Measurements from ENCODE around the gene SLCO4A1. TPM values are rescaled to one million over a fixed set of nuclear protein-coding genes. Genes with fewer than 3 reads are reported as not detected.

SLCO4A1 gene
- total RNA-seq, 1 donor from 2014 or later: 63.3 TPM

- ATAC-seq (no peak), DNase-seq (no peak)
- Histone ChIP-seq H3K4me3 (no peak overlapping the region), H3K27ac (no peak overlapping the region), H3K27me3 (peaks cover 64% of the 10 kb centered on the region), H3K4me1 (peaks cover 13% of the 10 kb centered on the region), H3K36me3 (no peaks in the 10 kb centered on the region), H3K9me3 (no peaks in the 10 kb centered on the region)
- intact Hi-C loops (cut with DNase I): no loop called here
- peak; percentile 19 for TF ChIP-seq CTCF (IDR thresholded peaks at IDR 0.05)
Measured at GRCh38 chr20:62707921-62708521, 65.7 kb downstream of the SLCO4A1 start.

GRCh38 chr20:62708591-62709536, 66.6 kb downstream of the SLCO4A1 start, which contains the start of gene NTSR1:
TSS of gene NTSR1 (plus strand) at chr20:62708836. CDS start at chr20:62709208, 372 bp downstream.
- intact Hi-C loops (cut with DNase I): no loop called here
- Histone ChIP-seq H3K9me3 (no peaks in the 10 kb centered on the region), H3K4me3 (no peak within 1 kb of the TSS), H3K27ac (no peak within 1 kb of the TSS), H3K4me1 (peaks cover 13% of the 10 kb centered on the region), H3K36me3 (no peaks in the 10 kb centered on the region), H3K27me3 (peaks cover 72% of the 10 kb centered on the region)
- TF ChIP-seq CTCF (IDR thresholded peaks at IDR 0.05): no peak
- DNase-seq (no peak), ATAC-seq (no peak)

DNA sequence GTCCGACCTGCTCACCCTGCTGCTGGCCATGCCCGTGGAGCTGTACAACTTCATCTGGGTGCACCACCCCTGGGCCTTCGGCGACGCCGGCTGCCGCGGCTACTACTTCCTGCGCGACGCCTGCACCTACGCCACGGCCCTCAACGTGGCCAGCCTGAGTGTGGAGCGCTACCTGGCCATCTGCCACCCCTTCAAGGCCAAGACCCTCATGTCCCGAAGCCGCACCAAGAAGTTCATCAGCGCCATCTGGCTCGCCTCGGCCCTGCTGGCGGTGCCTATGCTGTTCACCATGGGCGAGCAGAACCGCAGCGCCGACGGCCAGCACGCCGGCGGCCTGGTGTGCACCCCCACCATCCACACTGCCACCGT, 67.2 kb downstream of the SLCO4A1 start:
- Histone ChIP-seq H3K27ac (no peak overlapping the region), H3K4me3 (no peak overlapping the region), H3K4me1 (peaks cover 6% of the 10 kb centered on the region), H3K9me3 (no peaks in the 10 kb centered on the region), H3K36me3 (no peaks in the 10 kb centered on the region), H3K27me3 (peaks cover 72% of the 10 kb centered on the region)
- DNase-seq (no peak), ATAC-seq (no peak)
- intact Hi-C loops (cut with DNase I): no loop called here
- TF ChIP-seq CTCF (IDR thresholded peaks at IDR 0.05): no peak

- TF ChIP-seq CTCF (IDR thresholded peaks at IDR 0.05): no peak
- no peak for ATAC-seq
- no peak overlapping the region for H3K4me3 ChIP-seq
- no peak for DNase-seq
- no peaks in the 10 kb centered on the region for H3K9me3 ChIP-seq
- H3K4me1 ChIP-seq: peaks cover 3% of the 10 kb centered on the region
- H3K36me3 ChIP-seq: no peaks in the 10 kb centered on the region
- intact Hi-C loops (cut with DNase I): no loop called here
- H3K27me3 ChIP-seq: peaks cover 72% of the 10 kb centered on the region
- H3K27ac ChIP-seq: no peak overlapping the region
Measured at GRCh38 chr20:62710221-62710885, 68.0 kb downstream of the SLCO4A1 start.

DNA sequence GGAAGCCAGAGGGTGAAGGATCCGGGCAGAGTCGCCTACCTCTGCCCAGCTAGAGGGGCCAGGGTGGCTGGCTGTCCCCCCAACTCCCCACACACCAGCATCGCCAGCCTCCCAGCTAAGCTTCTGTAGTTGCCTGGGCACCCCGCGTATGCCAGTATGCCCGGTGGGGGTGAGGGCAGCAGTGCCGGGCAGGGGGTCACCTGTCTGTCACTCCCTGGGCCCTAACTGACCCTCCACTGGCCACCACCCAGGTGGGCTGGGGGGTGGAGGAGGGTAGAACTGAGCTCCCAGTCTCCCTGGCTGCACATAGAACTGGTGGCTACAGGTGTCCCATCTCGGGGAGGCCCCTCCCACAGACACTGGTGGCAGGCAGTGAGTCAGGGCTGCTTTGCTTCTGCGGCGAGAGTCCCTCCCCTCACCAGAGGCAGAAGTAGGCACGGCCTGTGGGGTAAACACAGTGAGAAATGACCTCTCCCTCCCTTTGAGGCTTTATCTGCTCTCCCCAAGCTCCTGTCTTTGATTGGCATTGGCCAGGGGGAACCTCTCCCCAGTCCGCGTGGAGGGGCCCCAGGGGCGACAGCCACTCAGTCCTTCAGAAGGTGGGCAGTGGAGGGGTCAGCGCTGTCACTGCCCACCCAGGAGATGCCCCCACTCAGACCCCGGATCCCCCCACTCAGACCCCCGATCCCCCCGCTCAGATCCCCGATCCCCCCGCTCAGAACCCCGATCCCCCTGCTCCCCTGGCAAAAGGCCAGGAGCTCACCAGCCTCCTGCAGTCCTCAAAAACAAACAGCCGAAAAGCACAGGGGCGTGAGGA, 68.8 kb downstream of the SLCO4A1 start:
- Histone ChIP-seq H3K9me3 (no peaks in the 10 kb centered on the region), H3K27ac (no peak overlapping the region), H3K36me3 (no peaks in the 10 kb centered on the region), H3K4me1 (peaks cover 3% of the 10 kb centered on the region), H3K27me3 (peaks cover 72% of the 10 kb centered on the region), H3K4me3 (no peak overlapping the region)
- intact Hi-C loops (cut with DNase I): no loop called here
- no peak for TF ChIP-seq CTCF (IDR thresholded peaks at IDR 0.05)
- ATAC-seq (no peak), DNase-seq (no peak)

All from upper lobe of right lung (tissue), 1 donor.